Adrenal gland (tissue), 5 donors: ENCODE measurements around the gene LRRN2.

Source experiments
- POLR2A ChIP-seq, 2 donors: fragments of 450-650 bp; IDR thresholded peaks; one replicate each; pipeline ENCODE4 v1.6.1; 2017; ENCODE audit warnings: antibody characterized with exemption in 2 of 2, mild to moderate bottlenecking in 2 of 2, moderate library complexity in 1 of 2
- TF ChIP-seq, protein P1 (sequence below), 6 experiments: fragments of 450-650 bp in 4 of 6; fragments of 200-600 bp in 2 of 6; sonication (generic) in 1 of 6; IDR thresholded peaks; 1 replicate in 5 of 6; 2 replicates in 1 of 6; pipeline versions ENCODE4 v1.5.1 to v1.8.0; 2016 to 2021; ENCODE audit warnings: antibody characterized with exemption in 6 of 6, mild to moderate bottlenecking in 2 of 6, moderate library complexity in 1 of 6
- donor health status: DM: no; HTN: no; CAD: no.

DNA sequence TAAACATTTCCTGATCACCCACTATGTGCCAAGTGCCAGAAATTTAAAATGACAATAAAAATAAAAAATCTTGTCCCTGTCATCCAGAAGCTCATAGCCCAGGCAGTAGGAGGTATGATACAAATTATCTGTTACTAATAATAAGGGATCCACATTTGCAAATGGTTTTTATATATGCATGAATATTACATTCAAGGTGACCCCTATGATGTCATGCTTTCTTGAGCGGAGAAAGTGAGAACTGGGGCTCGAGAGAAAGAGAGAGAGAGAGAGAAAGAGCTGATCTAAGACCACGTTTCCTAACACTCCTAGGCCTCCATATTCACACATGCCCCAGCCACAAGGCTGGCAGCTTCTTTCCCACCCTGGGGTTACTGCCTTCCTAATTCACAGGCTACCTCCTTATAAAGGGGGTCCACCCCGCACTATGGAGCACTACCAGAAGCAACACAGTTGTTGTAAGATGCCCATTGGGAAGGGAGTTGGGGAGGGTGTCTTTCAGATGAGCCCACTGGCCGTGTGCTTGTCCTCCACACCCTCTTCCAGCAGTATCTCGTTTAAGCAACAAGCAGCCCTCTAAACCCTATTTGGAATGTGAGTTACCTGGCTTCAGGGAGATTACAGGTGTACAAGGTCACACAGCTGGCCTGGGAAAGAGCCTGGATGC is 28.8 kb upstream of the LRRN2 start:
- no peak for TF ChIP-seq POLR2A (IDR thresholded peaks at IDR 0.05)
- TF ChIP-seq, protein P1, sequence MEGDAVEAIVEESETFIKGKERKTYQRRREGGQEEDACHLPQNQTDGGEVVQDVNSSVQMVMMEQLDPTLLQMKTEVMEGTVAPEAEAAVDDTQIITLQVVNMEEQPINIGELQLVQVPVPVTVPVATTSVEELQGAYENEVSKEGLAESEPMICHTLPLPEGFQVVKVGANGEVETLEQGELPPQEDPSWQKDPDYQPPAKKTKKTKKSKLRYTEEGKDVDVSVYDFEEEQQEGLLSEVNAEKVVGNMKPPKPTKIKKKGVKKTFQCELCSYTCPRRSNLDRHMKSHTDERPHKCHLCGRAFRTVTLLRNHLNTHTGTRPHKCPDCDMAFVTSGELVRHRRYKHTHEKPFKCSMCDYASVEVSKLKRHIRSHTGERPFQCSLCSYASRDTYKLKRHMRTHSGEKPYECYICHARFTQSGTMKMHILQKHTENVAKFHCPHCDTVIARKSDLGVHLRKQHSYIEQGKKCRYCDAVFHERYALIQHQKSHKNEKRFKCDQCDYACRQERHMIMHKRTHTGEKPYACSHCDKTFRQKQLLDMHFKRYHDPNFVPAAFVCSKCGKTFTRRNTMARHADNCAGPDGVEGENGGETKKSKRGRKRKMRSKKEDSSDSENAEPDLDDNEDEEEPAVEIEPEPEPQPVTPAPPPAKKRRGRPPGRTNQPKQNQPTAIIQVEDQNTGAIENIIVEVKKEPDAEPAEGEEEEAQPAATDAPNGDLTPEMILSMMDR (IDR thresholded peaks at IDR 0.05) = no peak
